HCT116 (cell line): Measurements from ENCODE around the gene MAP3K3.

ENCODE experiments used
- CBX3 ChIP-seq: IDR thresholded peaks from 2 replicates; pipeline ENCODE4 v1.6.1; 2012; ENCODE audit warnings: low read depth
- CEBPB ChIP-seq: IDR thresholded peaks from 2 replicates; pipeline ENCODE4 v1.6.1; 2012; ENCODE audit warnings: low read depth
- CTCF ChIP-seq, 3 experiments: fragments of 200-600 bp in 1 of 3; sonication (generic) in 1 of 3; IDR thresholded peaks in 2 of 3; conservative IDR thresholded peaks in 1 of 3; 2 replicates each; pipeline ENCODE4 v1.5.1; 2012 to 2017; ENCODE audit warnings: low read depth in 2 of 3, low read length in 2 of 3, antibody characterized with exemption in 1 of 3, borderline replicate concordance in 1 of 3, control low read depth in 1 of 3, mild to moderate bottlenecking in 1 of 3, mixed read lengths in 1 of 3, mixed run types in 1 of 3, moderate library complexity in 1 of 3; ENCODE audit not compliant: insufficient read depth in 1 of 3
- EGR1 ChIP-seq: IDR thresholded peaks from 2 replicates; pipeline ENCODE4 v1.6.1; 2012; ENCODE audit warnings: low read depth
- EZH2 ChIP-seq: fragments of 200-600 bp; sonication (generic); IDR thresholded peaks from 2 replicates; pipeline ENCODE4 v1.6.1; 2017; ENCODE audit warnings: antibody characterized with exemption, mixed run types
- EZH2phosphoT487 ChIP-seq: fragments of 200-600 bp; IDR thresholded peaks from 2 replicates; pipeline ENCODE4 v1.6.1; 2018; ENCODE audit warnings: antibody characterized with exemption, borderline replicate concordance
- MAX ChIP-seq: IDR thresholded peaks from 2 replicates; pipeline ENCODE4 v1.6.1; 2012
- POLR2A ChIP-seq: IDR thresholded peaks from 2 replicates; pipeline ENCODE4 v1.7.0; 2011; ENCODE audit warnings: borderline replicate concordance; ENCODE audit not compliant: insufficient read depth, insufficient read length; ENCODE audit errors: extremely low read depth
- SP1 ChIP-seq: IDR thresholded peaks from 2 replicates; pipeline ENCODE4 v1.6.1; 2012; ENCODE audit warnings: low read depth

DNA sequence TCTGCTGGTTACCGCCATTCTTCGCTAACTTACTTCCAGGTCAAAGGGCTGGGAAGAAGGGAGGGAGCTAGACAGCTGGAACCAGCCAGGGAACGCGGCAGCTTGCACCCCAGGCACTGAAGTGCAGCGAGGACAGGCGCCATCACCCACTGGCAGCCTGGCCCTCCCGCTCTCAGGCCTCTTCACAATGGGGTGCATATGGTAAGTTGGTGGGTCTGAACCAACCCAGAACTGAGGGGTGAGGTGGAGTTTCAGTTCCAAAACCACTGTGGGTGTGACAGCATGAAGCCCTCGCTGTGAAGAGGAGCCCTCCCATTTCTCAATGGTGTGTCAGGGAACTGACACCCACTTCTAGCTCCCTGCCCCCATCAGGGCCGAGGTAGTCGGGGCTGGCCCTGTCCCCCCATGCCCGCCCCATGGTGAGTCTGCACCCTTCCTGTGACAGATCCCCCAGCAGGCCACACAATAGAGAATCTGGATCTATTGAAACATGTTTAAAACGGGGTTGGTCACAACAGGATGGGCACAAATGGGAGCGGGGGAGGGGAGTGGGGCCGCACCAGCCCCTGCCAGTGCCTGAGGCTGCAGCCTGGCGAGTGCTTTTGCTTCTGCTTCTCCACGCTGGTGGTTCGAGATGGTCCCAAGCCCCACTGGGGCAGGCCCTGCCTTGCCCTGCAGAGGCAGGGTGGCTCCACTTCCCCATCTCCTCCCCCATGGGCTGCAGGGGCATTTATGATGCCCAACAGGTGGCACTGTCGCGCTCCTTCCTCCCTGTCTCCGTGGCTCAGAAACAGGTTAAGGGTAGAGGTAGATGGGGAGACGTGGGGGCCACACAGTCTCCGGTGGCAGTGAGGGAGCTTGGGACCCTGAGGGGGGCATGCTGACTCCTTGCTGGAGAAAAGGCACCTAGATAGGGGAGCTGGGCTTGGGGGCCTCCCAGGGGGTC lies 75.4 kb downstream of the MAP3K3 start:
- TF ChIP-seq POLR2A (no peak), EZH2 (no peak), CTCF (IDR thresholded peaks at IDR 0.05 in 2 of 3, conservative IDR thresholded peaks at IDR 0.05 in 1 of 3; ENCODE audit: borderline replicate concordance in 1 of 3, insufficient read depth in 1 of 3, low read depth in 2 of 3, low read length in 2 of 3) (peak; percentile 85 to 89 (median 87)), EZH2phosphoT487 (no peak), MAX (no peak), EGR1 (no peak), SP1 (no peak), CEBPB (no peak), CBX3 (no peak)
